ENCODE results near the gene TXNDC2.

TXNDC2 gene

DNA sequence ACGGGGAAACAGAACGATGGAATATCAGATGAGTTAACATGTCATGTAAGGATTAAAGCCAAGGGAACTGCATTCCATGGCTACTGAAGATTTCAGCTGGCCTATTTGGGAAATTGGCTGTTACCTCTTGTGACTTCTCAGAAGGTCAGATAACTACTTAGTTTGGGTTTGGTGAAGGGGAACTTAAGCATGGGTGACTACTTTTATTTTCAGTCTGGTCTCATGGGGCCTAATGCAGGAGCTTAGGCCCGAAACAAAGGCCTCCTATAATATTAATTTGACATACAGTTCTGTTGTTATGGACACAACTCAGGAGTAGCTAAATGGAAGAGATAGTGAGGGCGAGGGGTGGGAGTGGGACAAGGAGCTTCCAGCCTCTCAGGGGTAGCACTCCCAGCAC, 44.0 kb upstream of the TXNDC2 start:
- no peak overlapping the region for H3K4me3 ChIP-seq (IDR thresholded peaks at IDR 0.05; ENCODE audit: insufficient read depth, low read depth, low read length)
- no peaks in the 10 kb centered on the region for H4K20me1 ChIP-seq (ENCODE audit: insufficient read depth)
- H3K27me3 ChIP-seq (ENCODE audit: insufficient read depth, low read depth): no peaks in the 10 kb centered on the region
- no peak overlapping the region for H3K4me2 ChIP-seq
- no peak overlapping the region for H3K9ac ChIP-seq
- H3K36me3 ChIP-seq (ENCODE audit: insufficient read depth): no peaks in the 10 kb centered on the region
- no peak overlapping the region for H2AFZ ChIP-seq (ENCODE audit: low read depth)
- no peaks in the 10 kb centered on the region for H3K79me2 ChIP-seq (ENCODE audit: insufficient read depth, low read depth)
- no peak overlapping the region for H3K27ac ChIP-seq
- TF ChIP-seq, protein P1, sequence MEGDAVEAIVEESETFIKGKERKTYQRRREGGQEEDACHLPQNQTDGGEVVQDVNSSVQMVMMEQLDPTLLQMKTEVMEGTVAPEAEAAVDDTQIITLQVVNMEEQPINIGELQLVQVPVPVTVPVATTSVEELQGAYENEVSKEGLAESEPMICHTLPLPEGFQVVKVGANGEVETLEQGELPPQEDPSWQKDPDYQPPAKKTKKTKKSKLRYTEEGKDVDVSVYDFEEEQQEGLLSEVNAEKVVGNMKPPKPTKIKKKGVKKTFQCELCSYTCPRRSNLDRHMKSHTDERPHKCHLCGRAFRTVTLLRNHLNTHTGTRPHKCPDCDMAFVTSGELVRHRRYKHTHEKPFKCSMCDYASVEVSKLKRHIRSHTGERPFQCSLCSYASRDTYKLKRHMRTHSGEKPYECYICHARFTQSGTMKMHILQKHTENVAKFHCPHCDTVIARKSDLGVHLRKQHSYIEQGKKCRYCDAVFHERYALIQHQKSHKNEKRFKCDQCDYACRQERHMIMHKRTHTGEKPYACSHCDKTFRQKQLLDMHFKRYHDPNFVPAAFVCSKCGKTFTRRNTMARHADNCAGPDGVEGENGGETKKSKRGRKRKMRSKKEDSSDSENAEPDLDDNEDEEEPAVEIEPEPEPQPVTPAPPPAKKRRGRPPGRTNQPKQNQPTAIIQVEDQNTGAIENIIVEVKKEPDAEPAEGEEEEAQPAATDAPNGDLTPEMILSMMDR (conservative IDR thresholded peaks at IDR 0.05; ENCODE audit: low read depth, low read length): no peak
- H3K4me1 ChIP-seq (ENCODE audit: low read depth, poor library complexity, severe bottlenecking): no peaks in the 10 kb centered on the region

DNA sequence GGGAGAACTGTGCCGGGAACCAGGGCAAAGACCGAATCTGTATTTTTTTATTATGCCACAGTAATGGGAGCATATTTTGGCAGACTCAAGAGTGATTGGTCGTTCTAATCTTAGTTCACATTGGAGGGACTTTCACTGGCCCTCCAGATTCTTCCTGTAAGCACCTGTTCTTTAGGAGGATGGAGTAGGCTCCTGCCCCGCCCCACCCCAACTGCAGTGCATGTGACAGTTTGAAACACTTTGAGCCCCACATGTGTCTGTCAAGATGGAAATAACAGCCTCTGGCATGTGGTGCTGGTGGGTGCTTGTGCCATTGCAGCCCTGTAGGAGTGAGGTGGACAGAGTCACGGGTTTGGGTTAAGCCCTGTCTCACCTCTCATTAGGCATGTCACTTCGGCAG, 43.3 kb upstream of the TXNDC2 start:
- Histone ChIP-seq H3K4me3 (IDR thresholded peaks at IDR 0.05; ENCODE audit: insufficient read depth, low read depth, low read length) (no peak overlapping the region), H3K79me2 (ENCODE audit: insufficient read depth, low read depth) (no peaks in the 10 kb centered on the region), H3K9ac (no peak overlapping the region), H2AFZ (ENCODE audit: low read depth) (no peak overlapping the region), H4K20me1 (ENCODE audit: insufficient read depth) (no peaks in the 10 kb centered on the region), H3K4me2 (no peak overlapping the region), H3K27ac (no peak overlapping the region), H3K36me3 (ENCODE audit: insufficient read depth) (no peaks in the 10 kb centered on the region), H3K4me1 (ENCODE audit: low read depth, poor library complexity, severe bottlenecking) (no peaks in the 10 kb centered on the region), H3K27me3 (ENCODE audit: insufficient read depth, low read depth) (no peaks in the 10 kb centered on the region)
- TF ChIP-seq, protein P1 (conservative IDR thresholded peaks at IDR 0.05; ENCODE audit: low read depth, low read length): no peak

DNA sequence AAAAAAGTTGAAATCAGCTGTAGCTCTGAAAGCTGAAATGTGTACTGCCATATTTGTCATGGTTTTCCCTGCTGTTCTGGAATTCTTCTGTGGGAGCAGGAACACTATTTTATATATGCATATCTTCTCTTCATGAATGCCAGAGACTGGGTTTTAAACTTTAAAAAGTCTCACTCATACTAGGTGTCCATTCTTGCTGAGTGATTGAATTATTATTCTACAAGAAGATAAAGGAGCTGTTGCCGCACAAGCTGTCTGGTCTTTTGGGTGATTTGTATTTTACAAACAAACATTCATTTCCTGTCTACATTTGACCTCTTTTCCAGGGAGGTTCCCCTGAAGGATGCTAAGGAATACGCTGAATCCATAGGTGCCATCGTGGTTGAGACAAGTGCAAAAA, 40.5 kb upstream of the TXNDC2 start:
- no peak overlapping the region for H3K27ac ChIP-seq
- H3K4me1 ChIP-seq (ENCODE audit: low read depth, poor library complexity, severe bottlenecking): no peaks in the 10 kb centered on the region
- H3K36me3 ChIP-seq (ENCODE audit: insufficient read depth): no peaks in the 10 kb centered on the region
- no peaks in the 10 kb centered on the region for H3K27me3 ChIP-seq (ENCODE audit: insufficient read depth, low read depth)
- H3K9ac ChIP-seq: no peak overlapping the region
- no peak overlapping the region for H3K4me3 ChIP-seq (IDR thresholded peaks at IDR 0.05; ENCODE audit: insufficient read depth, low read depth, low read length)
- no peaks in the 10 kb centered on the region for H3K79me2 ChIP-seq (ENCODE audit: insufficient read depth, low read depth)
- TF ChIP-seq, protein P1 (conservative IDR thresholded peaks at IDR 0.05; ENCODE audit: low read depth, low read length): no peak
- no peak overlapping the region for H2AFZ ChIP-seq (ENCODE audit: low read depth)
- H4K20me1 ChIP-seq (ENCODE audit: insufficient read depth): no peaks in the 10 kb centered on the region
- no peak overlapping the region for H3K4me2 ChIP-seq

DNA sequence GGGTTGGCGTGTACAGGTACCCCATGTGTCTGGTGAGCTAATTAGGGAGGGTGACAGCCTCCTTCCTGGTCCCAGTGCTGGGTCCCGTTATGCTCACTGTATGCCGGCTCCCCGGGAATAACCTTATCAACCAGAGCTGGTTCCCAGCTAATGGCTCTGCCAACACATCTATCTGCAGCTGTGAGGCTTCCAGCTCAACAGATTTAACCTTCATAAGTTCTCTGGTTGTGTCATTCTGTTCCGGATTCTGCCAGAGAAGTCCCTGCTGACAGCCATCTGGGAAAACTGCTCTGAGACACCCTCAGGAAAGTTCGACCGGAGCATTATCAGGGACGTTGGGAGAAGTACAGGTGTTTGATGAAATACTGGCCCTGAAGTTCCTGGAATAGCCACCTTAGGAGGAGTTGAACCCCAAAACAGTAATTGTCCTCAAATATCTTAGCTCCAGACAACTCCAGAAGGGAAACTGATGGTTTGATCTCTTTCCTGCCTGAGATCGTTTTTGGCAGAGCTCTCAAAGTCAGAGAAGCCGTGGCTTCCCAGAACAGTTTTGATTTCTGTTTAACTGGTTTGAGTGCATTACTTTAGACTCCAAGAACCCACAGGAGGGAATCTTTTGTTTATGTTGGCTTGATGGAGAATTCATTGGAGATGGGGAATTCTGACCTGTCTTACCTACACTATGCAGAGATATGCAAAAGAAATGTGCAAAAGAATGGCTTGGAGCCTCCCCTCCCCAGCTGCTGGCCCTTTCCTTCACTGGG, 39.4 kb upstream of the TXNDC2 start:
- Histone ChIP-seq H3K27me3 (ENCODE audit: insufficient read depth, low read depth) (no peaks in the 10 kb centered on the region), H3K4me3 (IDR thresholded peaks at IDR 0.05; ENCODE audit: insufficient read depth, low read depth, low read length) (no peak overlapping the region)
- TF ChIP-seq, protein P1 (conservative IDR thresholded peaks at IDR 0.05; ENCODE audit: low read depth, low read length): no peak

More for the DNA sequence above, 39.4 kb upstream of the TXNDC2 start:
- Histone ChIP-seq H4K20me1 (ENCODE audit: insufficient read depth) (no peaks in the 10 kb centered on the region), H2AFZ (ENCODE audit: low read depth) (no peak overlapping the region), H3K36me3 (ENCODE audit: insufficient read depth) (no peaks in the 10 kb centered on the region), H3K79me2 (ENCODE audit: insufficient read depth, low read depth) (no peaks in the 10 kb centered on the region), H3K4me2 (no peak overlapping the region), H3K27ac (no peak overlapping the region), H3K4me1 (ENCODE audit: low read depth, poor library complexity, severe bottlenecking) (no peaks in the 10 kb centered on the region), H3K9ac (no peak overlapping the region)

Measured in KMS-11 (cell line).